Caco-2 (cell line): Measurements from ENCODE around the gene HOXA2. TPM values are rescaled to one million over a fixed set of nuclear protein-coding genes. Genes with fewer than 3 reads are reported as not detected.

Source experiments
- BruUV-seq: library from RNA; stranded (reverse); fragments of 400-500 nt; replicated peaks from 2 replicates; lab custom pipeline; 2021; lab: Mats Ljungman, UMichigan
- CTCF ChIA-PET: fragments of 300-600 bp; sonication (Branson Sonifier 250); formaldehyde crosslinking; loops from one replicate; lab custom pipeline; 2022; ENCODE audit warnings: antibody characterized with exemption; lab: Charles Lee
- POLR2A ChIA-PET: fragments of 300-600 bp; sonication (Branson Sonifier 250); formaldehyde crosslinking; loops from one replicate; lab custom pipeline; 2022; ENCODE audit warnings: antibody characterized with exemption; lab: Charles Lee
- DNase-seq, 2 experiments: peaks; one replicate each; pipeline versions ENCODE4 v3.0.0 to v3.0.0-alpha.2; 2020 to 2022
- H3K27me3 ChIP-seq: replicated peaks from 2 replicates; pipeline ENCODE4 v1.6.0; 2011; ENCODE audit warnings: low read length; ENCODE audit not compliant: control insufficient read depth, insufficient read depth
- H3K36me3 ChIP-seq: 2 replicates; pipeline ENCODE4 v1.5.1; 2011; ENCODE audit warnings: low read length; ENCODE audit not compliant: control insufficient read depth, insufficient read depth
- H3K4me1 ChIP-seq: fragments of 250-450 bp; sonication (Bioruptor Pico); 2 replicates; pipeline ENCODE4 v1.5.1; 2020; ENCODE audit warnings: mild to moderate bottlenecking
- H3K4me3 ChIP-seq: 2 replicates; pipeline ENCODE4 v1.5.1; 2011; ENCODE audit warnings: low read depth, mild to moderate bottlenecking, control low read depth, low read length
- H3K9me3 ChIP-seq: fragments of 250-450 bp; sonication (Bioruptor Pico); 2 replicates; pipeline ENCODE4 v1.5.1; 2020; ENCODE audit warnings: mild to moderate bottlenecking, moderate library complexity
- H3K27ac Mint-ChIP-seq: one replicate; pipeline ENCODE4 v1.8.0; 2022; ENCODE audit warnings: mixed read lengths; ENCODE audit not compliant: unreplicated experiment
- H3K27me3 Mint-ChIP-seq: one replicate; pipeline ENCODE4 v1.8.0; 2022; ENCODE audit warnings: mixed read lengths; ENCODE audit not compliant: insufficient read depth, unreplicated experiment
- H3K36me3 Mint-ChIP-seq: one replicate; pipeline ENCODE4 v1.8.0; 2022; ENCODE audit warnings: mild to moderate bottlenecking, mixed read lengths; ENCODE audit not compliant: insufficient read depth, unreplicated experiment
- H3K4me1 Mint-ChIP-seq: one replicate; pipeline ENCODE4 v1.8.0; 2022; ENCODE audit warnings: low read depth, mixed read lengths; ENCODE audit not compliant: unreplicated experiment
- H3K4me3 Mint-ChIP-seq: one replicate; pipeline ENCODE4 v1.8.0; 2022; ENCODE audit warnings: mild to moderate bottlenecking, moderate library complexity, mixed read lengths; ENCODE audit not compliant: unreplicated experiment
- H3K9me3 Mint-ChIP-seq: one replicate; pipeline ENCODE4 v1.8.0; 2022; ENCODE audit warnings: mixed read lengths; ENCODE audit not compliant: unreplicated experiment
- CTCF ChIP-seq, 2 experiments: fragments of 200-600 bp in 1 of 2; IDR thresholded peaks; 1 replicate in 1 of 2; 2 replicates in 1 of 2; pipeline versions ENCODE4 v1.5.1 to v1.8.0; 2011 to 2022; ENCODE audit warnings: antibody characterized with exemption in 1 of 2, control low read depth in 1 of 2, inconsistent platforms in 1 of 2, low read depth in 1 of 2, low read length in 1 of 2, mild to moderate bottlenecking in 1 of 2, moderate library complexity in 1 of 2; ENCODE audit not compliant: insufficient read depth in 1 of 2, severe bottlenecking in 1 of 2, unreplicated experiment in 1 of 2
- intact Hi-C: fragments of 100-400 bp; cut with micrococcal nuclease; formaldehyde crosslinking; loops from one replicate; pipeline ENCODE4 v1.10.0; 2022; ENCODE audit not compliant: unreplicated experiment
- total RNA-seq: library from RNA; stranded (reverse); gene quantifications from 2 replicates; pipeline ENCODE4 v1.2.3, GENCODE V29; 2022

The HOXA2 gene
- total RNA-seq, 1 experiment from 2014 or later = 1.5 TPM

- Histone ChIP-seq H3K4me3 (no peak overlapping the region), H3K9me3 (no peaks in the 10 kb centered on the region), H3K36me3 (no peaks in the 10 kb centered on the region), H3K4me1 (no peaks in the 10 kb centered on the region), H3K27me3 (no peaks in the 10 kb centered on the region)
- no peak overlapping the region for H3K27ac Mint-ChIP-seq
- intact Hi-C loops = no loop called here
- H3K9me3 Mint-ChIP-seq = no peaks in the 10 kb centered on the region
- no peaks in the 10 kb centered on the region for H3K36me3 Mint-ChIP-seq
- ChIA-PET POLR2A (interaction anchor here (0.7 kb wide), 1 partner anchor 71 kb away, joined by 3 read pairs; no protein-coding TSS in a partner anchor), CTCF (no interaction called here)
- no peaks in the 10 kb centered on the region for H3K4me1 Mint-ChIP-seq
- H3K27me3 Mint-ChIP-seq = no peaks in the 10 kb centered on the region
- BruUV-seq = no TSS peak
- no peak for DNase-seq
- no peak overlapping the region for H3K4me3 Mint-ChIP-seq
- no peak for TF ChIP-seq CTCF (IDR thresholded peaks at IDR 0.05; ENCODE audit: insufficient read depth in 1 of 2, low read depth in 1 of 2, low read length in 1 of 2, severe bottlenecking in 1 of 2, unreplicated experiment in 1 of 2)
Measured at GRCh38 chr7:27051451-27051850, 51.0 kb downstream of the HOXA2 start.

Other genes with a start within 250 kb of the HOXA2 start
- 36.2 and 38.2 TPM in 2 replicates for gene SKAP2, start 238.1 kb downstream of the HOXA2 start, total RNA-seq
- 18.5 and 18.8 TPM in 2 replicates for gene HOXA1, start 6.7 kb downstream of the HOXA2 start, total RNA-seq
- 4.8 and 5.5 TPM in 2 replicates for gene HOXA4, start 28.1 kb upstream of the HOXA2 start, total RNA-seq
- gene HOXA5, start 41.0 kb upstream of the HOXA2 start, total RNA-seq = 4.3 and 4.9 TPM in 2 replicates
- gene HOXA6, start 45.1 kb upstream of the HOXA2 start, total RNA-seq = 5.6 and 8.1 TPM in 2 replicates
- gene HOXA3, start 49.9 kb upstream of the HOXA2 start, total RNA-seq = 19.9 and 22.6 TPM in 2 replicates
- 19.7 and 19.9 TPM in 2 replicates for gene HOXA7, start 54.0 kb upstream of the HOXA2 start, total RNA-seq
- 14.4 and 16.7 TPM in 2 replicates for gene HOXA9, start 62.9 kb upstream of the HOXA2 start, total RNA-seq
- gene HOXA10, start 71.6 kb upstream of the HOXA2 start, total RNA-seq = 7.8 and 9.5 TPM in 2 replicates
- 0.53 and 0.73 TPM in 2 replicates for gene HOXA11, start 82.5 kb upstream of the HOXA2 start, total RNA-seq
- 0.68 and 1.3 TPM in 2 replicates for gene HOXA13, start 97.4 kb upstream of the HOXA2 start, total RNA-seq
- not detected in 2 replicates for gene EVX1, start 140.1 kb upstream of the HOXA2 start, total RNA-seq